HCT116 (cell line): ENCODE measurements around the gene ZNRF2.

Experiments
- ATF3 ChIP-seq: IDR thresholded peaks from 2 replicates; pipeline ENCODE4 v1.6.1; 2012
- CEBPB ChIP-seq: IDR thresholded peaks from 2 replicates; pipeline ENCODE4 v1.6.1; 2012; ENCODE audit warnings: low read depth
- CTCF ChIP-seq, 3 experiments: fragments of 200-600 bp in 1 of 3; sonication (generic) in 1 of 3; IDR thresholded peaks in 2 of 3; conservative IDR thresholded peaks in 1 of 3; 2 replicates each; pipeline ENCODE4 v1.5.1; 2012 to 2017; ENCODE audit warnings: low read depth in 2 of 3, low read length in 2 of 3, antibody characterized with exemption in 1 of 3, borderline replicate concordance in 1 of 3, control low read depth in 1 of 3, mild to moderate bottlenecking in 1 of 3, mixed read lengths in 1 of 3, mixed run types in 1 of 3, moderate library complexity in 1 of 3; ENCODE audit not compliant: insufficient read depth in 1 of 3
- EZH2 ChIP-seq: fragments of 200-600 bp; sonication (generic); IDR thresholded peaks from 2 replicates; pipeline ENCODE4 v1.6.1; 2017; ENCODE audit warnings: antibody characterized with exemption, mixed run types
- EZH2phosphoT487 ChIP-seq: fragments of 200-600 bp; IDR thresholded peaks from 2 replicates; pipeline ENCODE4 v1.6.1; 2018; ENCODE audit warnings: antibody characterized with exemption, borderline replicate concordance
- JUND ChIP-seq: IDR thresholded peaks from 2 replicates; pipeline ENCODE4 v1.6.1; 2012
- POLR2A ChIP-seq: IDR thresholded peaks from 2 replicates; pipeline ENCODE4 v1.7.0; 2011; ENCODE audit warnings: borderline replicate concordance; ENCODE audit not compliant: insufficient read depth, insufficient read length; ENCODE audit errors: extremely low read depth
- POLR2AphosphoS5 ChIP-seq: IDR thresholded peaks from 2 replicates; pipeline ENCODE4 v1.6.1; 2011; ENCODE audit warnings: mild to moderate bottlenecking, low read depth, low read length, moderate library complexity
- REST ChIP-seq: IDR thresholded peaks from 2 replicates; pipeline ENCODE4 v1.6.1; 2012; ENCODE audit warnings: low read depth
- SP1 ChIP-seq: IDR thresholded peaks from 2 replicates; pipeline ENCODE4 v1.6.1; 2012; ENCODE audit warnings: low read depth
- YY1 ChIP-seq: IDR thresholded peaks from 2 replicates; pipeline ENCODE4 v1.6.1; 2011; ENCODE audit warnings: low read length, low read depth, moderate library complexity, mild to moderate bottlenecking; ENCODE audit not compliant: insufficient replicate concordance; ENCODE audit errors: extremely low read depth

GRCh38 chr7:30369879-30370278 is 85.5 kb downstream of the ZNRF2 start:
- no peak for TF ChIP-seq CTCF (IDR thresholded peaks at IDR 0.05 in 2 of 3, conservative IDR thresholded peaks at IDR 0.05 in 1 of 3; ENCODE audit: borderline replicate concordance in 1 of 3, insufficient read depth in 1 of 3, low read depth in 2 of 3, low read length in 2 of 3)
- no peak for TF ChIP-seq POLR2A
- no peak for TF ChIP-seq ATF3
- TF ChIP-seq POLR2AphosphoS5, result no peak
- no peak for TF ChIP-seq EZH2phosphoT487
- TF ChIP-seq YY1, result no peak
- TF ChIP-seq EZH2, result no peak
- TF ChIP-seq CEBPB, result no peak
- no peak for TF ChIP-seq JUND
- TF ChIP-seq REST, result no peak
- TF ChIP-seq SP1, result no peak
